ENCODE results near the gene TMPRSS3. TPM values are rescaled to one million over a fixed set of nuclear protein-coding genes. Genes with fewer than 3 reads are reported as not detected.

The TMPRSS3 gene
- total and polyA plus RNA-seq, 2 of the 13 experiments (the other 11 are each of a cell fraction or from before 2014, with no cell fraction given): 2.8 to 16.9 TPM

GRCh38 chr21:42443181-42443785 is 47.4 kb upstream of the TMPRSS3 start (continued):
- TF ChIP-seq HBP1 (CRISPR knock-in tag; IDR thresholded peaks at IDR 0.05; ENCODE audit: low read depth) (no peak), RBM22 (optimal IDR thresholded peaks at IDR 0.05; ENCODE audit: low read length) (no peak)

DNA sequence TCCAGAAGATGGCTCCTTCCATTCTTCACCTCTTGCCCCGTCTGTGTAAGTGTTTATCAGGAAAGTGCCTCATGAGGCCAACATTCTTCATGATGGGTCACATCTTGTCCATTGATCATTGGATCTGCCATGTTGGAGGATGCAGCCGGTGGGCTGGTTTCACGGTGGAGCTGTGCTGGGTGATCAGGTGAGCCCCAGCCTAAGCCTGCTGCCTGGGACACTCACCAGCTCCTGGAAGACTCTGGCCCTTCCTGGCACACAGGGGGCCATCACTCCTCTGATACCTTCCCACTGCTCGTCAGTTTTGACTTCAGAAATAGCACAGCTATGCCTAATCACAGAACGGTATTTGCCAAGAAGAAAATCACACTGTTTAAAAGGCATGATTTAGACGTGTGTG is 46.1 kb upstream of the TMPRSS3 start:
- in situ Hi-C loops (cut with HindIII; ENCODE audit: extremely low pct_ligation_motif_present, low pct_unique_long_range_greater_than_20kb): loop anchor here (10.0 kb wide), 1 partner anchor 287 kb away; no protein-coding TSS in a partner anchor
- no peak for ATAC-seq
- TF ChIP-seq, protein P1, sequence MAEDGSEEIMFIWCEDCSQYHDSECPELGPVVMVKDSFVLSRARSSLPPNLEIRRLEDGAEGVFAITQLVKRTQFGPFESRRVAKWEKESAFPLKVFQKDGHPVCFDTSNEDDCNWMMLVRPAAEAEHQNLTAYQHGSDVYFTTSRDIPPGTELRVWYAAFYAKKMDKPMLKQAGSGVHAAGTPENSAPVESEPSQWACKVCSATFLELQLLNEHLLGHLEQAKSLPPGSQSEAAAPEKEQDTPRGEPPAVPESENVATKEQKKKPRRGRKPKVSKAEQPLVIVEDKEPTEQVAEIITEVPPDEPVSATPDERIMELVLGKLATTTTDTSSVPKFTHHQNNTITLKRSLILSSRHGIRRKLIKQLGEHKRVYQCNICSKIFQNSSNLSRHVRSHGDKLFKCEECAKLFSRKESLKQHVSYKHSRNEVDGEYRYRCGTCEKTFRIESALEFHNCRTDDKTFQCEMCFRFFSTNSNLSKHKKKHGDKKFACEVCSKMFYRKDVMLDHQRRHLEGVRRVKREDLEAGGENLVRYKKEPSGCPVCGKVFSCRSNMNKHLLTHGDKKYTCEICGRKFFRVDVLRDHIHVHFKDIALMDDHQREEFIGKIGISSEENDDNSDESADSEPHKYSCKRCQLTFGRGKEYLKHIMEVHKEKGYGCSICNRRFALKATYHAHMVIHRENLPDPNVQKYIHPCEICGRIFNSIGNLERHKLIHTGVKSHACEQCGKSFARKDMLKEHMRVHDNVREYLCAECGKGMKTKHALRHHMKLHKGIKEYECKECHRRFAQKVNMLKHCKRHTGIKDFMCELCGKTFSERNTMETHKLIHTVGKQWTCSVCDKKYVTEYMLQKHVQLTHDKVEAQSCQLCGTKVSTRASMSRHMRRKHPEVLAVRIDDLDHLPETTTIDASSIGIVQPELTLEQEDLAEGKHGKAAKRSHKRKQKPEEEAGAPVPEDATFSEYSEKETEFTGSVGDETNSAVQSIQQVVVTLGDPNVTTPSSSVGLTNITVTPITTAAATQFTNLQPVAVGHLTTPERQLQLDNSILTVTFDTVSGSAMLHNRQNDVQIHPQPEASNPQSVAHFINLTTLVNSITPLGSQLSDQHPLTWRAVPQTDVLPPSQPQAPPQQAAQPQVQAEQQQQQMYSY (CRISPR knock-in tag; IDR thresholded peaks at IDR 0.05): no peak
- TF ChIP-seq ZSCAN30 (CRISPR knock-in tag; IDR thresholded peaks at IDR 0.05): no peak
- TF ChIP-seq ELF4 (CRISPR knock-in tag; IDR thresholded peaks at IDR 0.05; ENCODE audit: borderline replicate concordance): no peak
- no peak for TF ChIP-seq NCOA1 (CRISPR knock-in tag; IDR thresholded peaks at IDR 0.05)
- TF ChIP-seq DPF2 (CRISPR knock-in tag; IDR thresholded peaks at IDR 0.05; ENCODE audit: borderline replicate concordance, low read depth): no peak
- TF ChIP-seq ZNF17 (CRISPR knock-in tag; IDR thresholded peaks at IDR 0.05): no peak
- TF ChIP-seq ZBTB3 (CRISPR knock-in tag; IDR thresholded peaks at IDR 0.05; ENCODE audit: borderline replicate concordance, low read depth): no peak
- TF ChIP-seq ZNF460 (CRISPR knock-in tag; IDR thresholded peaks at IDR 0.05; ENCODE audit: borderline replicate concordance): no peak
- no peak for TF ChIP-seq ZNF441 (CRISPR knock-in tag; IDR thresholded peaks at IDR 0.05; ENCODE audit: borderline replicate concordance)
- TF ChIP-seq ZSCAN12 (CRISPR knock-in tag; IDR thresholded peaks at IDR 0.05): no peak
- TF ChIP-seq NBN (conservative IDR thresholded peaks at IDR 0.05): no peak
- TF ChIP-seq ZNF280D (CRISPR knock-in tag; IDR thresholded peaks at IDR 0.05): no peak
- TF ChIP-seq TRIM24 (CRISPR knock-in tag; IDR thresholded peaks at IDR 0.05): no peak

More for the DNA sequence above, 46.1 kb upstream of the TMPRSS3 start:
- BruUV-seq (replicated peaks): no TSS peak
- intact Hi-C loops (cut with micrococcal nuclease; ENCODE audit: unreplicated experiment): no loop called here
- Histone ChIP-seq H3K27ac (ENCODE audit: extremely low read length, insufficient read depth, low read length) (no peak overlapping the region), H3K4me1 (ENCODE audit: insufficient read depth, low read length) (no peaks in the 10 kb centered on the region), H4K20me1 (ENCODE audit: insufficient read depth, low read length) (no peaks in the 10 kb centered on the region), H3K4me2 (ENCODE audit: low read depth, low read length) (no peak overlapping the region), H3K27me3 (ENCODE audit: control insufficient read depth in 1 of 2, insufficient read depth in 2 of 2, low read length in 2 of 2) (0 out of 5 replicates have a peak, but pooled peaks cover 0 to 4% of the 10 kb centered on the region in 2 experiments), H3K4me3 (replicated peaks in 1 of 3; ENCODE audit: insufficient read depth in 1 of 3, low read depth in 2 of 3, low read length in 3 of 3) (no peak overlapping the region), H3K79me2 (ENCODE audit: insufficient read depth, low read length) (no peaks in the 10 kb centered on the region), H3K9ac (ENCODE audit: insufficient read depth, low read depth, low read length) (no peak overlapping the region), H3K36me3 (replicated peaks in 1 of 2; ENCODE audit: control insufficient read depth in 1 of 2, insufficient read depth in 2 of 2, low read length in 2 of 2) (no peaks in the 10 kb centered on the region), H3K9me3 (ENCODE audit: low read length) (no peaks in the 10 kb centered on the region), H2AFZ (ENCODE audit: low read length) (no peak overlapping the region)
- FAIRE-seq: no peak
- DNase-seq (ENCODE audit: low spot score): no peak
- 44% methylated on average over 6 of the region's 6 CpGs for WGBS (ENCODE audit: low lambda C conversion rate)
- ChIA-PET CTCF (ENCODE audit: low intra/inter-chr PET ratio, low total read pairs) (no interaction called here), POLR2A (no interaction called here)

Data from HepG2 (cell line).